Measurements from ENCODE around the gene ZDHHC13.

Gene ZDHHC13

DNA sequence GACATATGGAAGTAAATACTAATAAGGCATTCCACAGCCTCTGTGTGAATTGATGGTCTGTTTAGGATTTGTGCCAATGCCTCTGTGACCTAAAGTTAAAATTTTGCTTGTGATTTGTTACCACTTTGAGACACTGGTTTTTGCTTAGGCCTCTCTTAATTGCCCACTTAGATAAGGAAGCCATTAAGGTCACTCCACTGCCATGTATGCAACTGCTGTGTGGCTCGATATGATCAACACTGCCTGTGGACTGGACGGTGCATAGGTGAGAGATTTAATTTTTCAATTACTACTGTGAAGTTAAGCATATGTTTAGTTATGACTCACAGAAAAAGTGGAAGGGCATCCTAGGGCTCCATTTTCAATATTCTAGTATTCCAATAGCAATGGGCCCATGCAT is 47.9 kb downstream of the ZDHHC13 start:
- no peak for DNase-seq (ENCODE audit: low spot score)

DNA sequence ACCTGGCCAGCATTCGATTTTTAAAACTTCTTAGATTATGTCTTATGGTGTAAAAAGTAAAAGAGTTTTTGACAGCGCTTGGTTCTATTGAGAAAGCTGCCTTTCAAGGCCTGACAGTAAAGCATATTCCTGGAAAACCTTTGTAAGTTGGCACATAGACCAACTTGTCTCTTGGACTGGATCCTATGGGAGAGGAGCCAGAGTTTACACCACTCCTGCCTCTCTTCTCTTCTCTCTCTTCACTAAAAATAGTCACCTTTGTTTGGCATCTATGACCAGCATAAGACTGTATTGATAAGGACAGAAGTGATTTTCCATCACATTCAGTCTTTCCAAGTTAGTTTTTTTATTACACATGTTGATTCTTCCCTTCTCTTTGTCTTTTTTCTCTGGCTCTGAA is 51.1 kb downstream of the ZDHHC13 start:
- DNase-seq (ENCODE audit: low spot score) = no peak

DNA sequence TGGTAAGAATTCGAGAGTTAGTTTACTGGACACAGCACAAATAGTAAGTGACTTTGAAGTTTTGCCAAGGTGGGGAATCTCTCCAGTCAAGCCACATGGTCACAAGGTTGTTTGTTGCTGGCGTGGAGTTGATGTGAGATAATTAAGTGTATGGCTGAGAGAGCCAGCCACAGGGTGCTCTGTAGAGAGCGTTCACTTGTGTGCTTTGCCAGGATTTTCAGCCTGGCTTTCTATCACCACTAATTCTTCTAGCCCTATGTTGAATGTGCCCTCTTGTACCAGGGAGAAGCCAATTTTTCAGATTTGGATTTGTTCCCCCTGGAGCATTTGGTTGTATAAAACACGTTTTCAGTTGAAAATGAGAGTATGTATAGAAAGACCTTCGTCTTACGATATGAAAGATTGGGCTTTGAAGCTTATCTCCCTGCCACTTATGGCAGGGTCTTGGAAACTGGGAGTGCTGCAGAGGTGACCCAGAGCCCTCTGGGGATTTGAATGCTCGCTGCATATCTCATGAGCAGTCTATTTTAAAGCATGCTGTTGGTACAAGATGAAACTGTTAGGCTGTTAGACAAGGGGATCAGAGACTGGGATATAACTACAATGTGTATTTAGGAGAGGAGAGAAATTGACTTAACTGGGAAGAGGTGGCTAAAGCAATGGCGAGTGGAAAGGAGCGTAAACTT is 56.2 kb downstream of the ZDHHC13 start:
- DNase-seq (ENCODE audit: low spot score) = no peak

DNA sequence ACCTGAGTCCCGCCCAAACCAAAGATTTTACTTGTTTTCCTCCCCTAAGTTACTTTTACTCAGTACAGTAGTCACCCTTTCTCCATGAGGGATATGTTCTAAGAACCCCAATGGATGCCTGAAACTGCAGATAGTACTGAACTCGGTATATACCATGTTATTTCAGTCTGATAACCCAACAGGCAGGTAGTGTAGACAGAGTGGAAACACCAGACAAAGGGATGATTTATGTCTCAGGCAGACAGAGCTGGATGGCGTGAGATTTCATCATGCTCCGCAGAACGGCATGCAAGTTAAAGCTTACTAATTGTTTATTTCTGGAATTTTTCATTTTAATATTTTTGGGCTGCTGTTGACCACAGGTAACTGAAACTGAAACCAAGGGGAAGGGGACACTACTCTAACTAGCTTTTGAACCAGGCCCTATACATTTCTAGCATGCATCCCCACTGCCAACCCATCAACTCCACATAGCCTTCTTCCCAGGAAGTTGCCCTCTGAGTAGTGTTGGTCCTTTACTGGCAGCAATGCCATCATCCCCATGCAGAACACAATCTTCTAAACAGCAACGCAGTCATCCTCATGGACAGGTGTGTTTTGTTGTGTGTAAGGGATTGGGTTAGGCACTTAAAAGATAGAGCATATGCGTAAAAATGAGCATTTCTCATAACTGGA is 57.1 kb downstream of the ZDHHC13 start:
- DNase-seq (ENCODE audit: low spot score) = no peak

DNA sequence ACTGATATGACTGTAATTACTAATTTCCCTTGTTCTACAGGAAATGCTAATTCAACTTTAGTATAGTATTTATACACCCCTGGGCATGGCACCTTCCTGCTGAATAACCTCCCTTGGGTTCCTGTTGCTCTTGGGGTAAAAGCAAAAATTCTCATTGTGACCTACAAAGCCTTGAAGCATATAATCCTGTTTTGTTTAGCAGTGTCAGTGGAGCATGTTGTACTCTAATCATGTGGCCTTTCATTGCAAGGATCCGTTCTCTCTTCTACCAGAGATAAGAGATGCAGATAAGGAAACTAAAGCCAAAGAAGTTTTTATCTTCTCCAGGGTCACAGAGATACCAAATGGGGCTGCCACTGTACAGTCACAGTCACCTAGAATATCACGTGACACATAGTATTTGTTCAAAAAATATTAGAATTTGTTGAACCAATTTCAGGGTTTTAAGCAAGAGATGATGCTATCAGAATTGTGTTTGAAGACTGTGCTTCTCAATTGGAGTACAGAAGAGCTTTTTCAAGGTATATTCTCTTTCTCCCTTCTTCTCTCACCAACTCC is 59.7 kb downstream of the ZDHHC13 start:
- DNase-seq (ENCODE audit: low spot score) = no peak

DNA sequence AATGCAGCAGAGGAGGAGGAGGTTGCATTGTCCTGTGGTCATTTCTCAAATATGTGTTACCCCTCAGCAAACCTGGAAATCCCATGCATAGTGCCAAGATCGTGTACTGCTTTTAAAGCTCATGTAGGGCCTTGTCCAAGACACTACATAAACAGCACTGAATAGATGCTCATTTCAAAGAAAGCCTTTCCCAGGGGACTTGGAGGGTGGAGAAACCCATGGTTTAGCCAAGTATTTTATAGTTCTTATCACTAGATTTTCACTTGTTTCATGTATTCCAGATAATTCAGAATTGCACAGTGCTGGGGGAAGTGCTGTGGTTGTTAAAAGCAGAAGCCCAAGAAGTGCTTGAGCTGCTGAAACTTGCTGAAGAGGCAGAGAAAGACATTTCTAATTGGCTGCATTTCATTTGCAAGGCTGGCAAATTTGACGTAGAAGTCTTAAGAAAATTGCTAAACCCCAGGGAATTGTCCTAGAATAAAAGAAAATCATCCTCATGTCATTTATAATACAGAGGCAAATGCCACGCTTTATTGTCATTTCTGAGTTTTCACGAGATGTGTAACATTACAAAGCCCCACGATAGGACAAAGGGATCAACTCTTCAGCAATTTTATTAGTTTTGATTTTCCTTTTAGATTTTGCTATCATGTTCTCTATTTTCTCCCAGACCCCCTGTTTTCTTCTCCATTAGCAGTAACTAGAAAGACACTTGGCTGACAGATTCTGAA is 64.7 kb downstream of the ZDHHC13 start:
- no peak for DNase-seq (ENCODE audit: low spot score)

DNA sequence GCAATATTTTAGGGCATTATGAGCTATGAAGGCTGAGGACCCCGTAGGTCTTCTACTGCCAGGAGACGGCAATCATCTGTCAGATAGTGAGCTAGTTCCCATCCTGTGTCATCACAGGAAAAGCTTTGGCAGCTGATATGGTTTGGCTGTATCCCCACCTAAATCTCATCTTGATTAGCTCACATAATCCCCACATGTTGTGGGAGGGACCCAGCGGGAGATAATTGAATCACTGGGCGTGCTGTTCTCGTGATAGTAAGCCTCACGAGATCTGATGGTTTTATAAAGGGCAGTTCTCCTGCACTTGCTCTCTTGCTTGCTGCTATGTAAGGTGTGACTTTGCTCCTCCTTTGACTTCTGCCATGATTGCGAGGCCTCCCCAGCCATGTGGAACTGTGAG is 66.7 kb downstream of the ZDHHC13 start:
- no peak for DNase-seq (ENCODE audit: low spot score)

DNA sequence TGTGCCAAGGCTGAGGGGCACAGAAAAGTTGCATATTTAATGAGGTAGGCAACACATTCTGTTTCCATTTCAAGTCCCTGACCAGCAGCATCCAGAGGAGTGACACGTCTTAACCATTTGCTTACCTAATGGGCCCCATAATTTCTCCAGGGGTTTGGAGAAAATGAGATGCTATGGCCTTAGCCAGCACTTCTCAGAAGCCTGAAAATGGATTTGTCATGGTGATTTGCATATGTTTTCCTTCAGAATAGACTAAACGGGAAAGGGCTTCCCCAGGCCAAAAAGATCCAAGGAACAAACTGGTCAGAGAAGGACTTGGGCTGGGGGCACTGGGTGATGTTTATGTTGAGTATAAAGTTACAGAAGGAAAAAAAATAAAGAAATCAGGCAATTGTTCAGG is 68.1 kb downstream of the ZDHHC13 start:
- no peak for DNase-seq (ENCODE audit: low spot score)

DNA sequence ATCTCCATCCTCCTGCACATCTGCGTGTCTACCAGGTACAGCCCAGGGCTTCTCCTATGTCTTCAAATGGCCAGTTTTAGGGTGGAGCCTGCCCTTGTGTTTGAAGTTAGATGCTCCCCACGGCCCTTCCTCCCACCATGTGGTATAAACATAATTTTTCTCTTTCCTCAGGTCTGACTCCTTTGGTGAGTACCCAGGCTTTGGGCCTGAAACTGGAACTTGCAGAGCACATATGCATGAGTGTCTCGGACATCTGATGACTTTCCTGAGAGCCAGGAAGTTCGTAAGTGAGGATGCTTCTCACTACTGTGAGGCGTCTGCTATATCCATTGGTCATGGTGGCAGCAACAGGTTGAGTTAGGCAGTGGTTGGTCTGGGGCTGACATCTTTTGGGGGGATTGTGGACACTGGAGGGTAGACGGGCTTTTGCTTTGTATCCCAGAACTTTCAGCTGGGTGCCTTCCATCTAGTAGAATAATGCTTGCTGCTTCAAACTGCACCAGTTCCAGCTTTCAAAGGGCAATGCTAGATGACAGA is 68.6 kb downstream of the ZDHHC13 start:
- DNase-seq (ENCODE audit: low spot score) = no peak

DNA sequence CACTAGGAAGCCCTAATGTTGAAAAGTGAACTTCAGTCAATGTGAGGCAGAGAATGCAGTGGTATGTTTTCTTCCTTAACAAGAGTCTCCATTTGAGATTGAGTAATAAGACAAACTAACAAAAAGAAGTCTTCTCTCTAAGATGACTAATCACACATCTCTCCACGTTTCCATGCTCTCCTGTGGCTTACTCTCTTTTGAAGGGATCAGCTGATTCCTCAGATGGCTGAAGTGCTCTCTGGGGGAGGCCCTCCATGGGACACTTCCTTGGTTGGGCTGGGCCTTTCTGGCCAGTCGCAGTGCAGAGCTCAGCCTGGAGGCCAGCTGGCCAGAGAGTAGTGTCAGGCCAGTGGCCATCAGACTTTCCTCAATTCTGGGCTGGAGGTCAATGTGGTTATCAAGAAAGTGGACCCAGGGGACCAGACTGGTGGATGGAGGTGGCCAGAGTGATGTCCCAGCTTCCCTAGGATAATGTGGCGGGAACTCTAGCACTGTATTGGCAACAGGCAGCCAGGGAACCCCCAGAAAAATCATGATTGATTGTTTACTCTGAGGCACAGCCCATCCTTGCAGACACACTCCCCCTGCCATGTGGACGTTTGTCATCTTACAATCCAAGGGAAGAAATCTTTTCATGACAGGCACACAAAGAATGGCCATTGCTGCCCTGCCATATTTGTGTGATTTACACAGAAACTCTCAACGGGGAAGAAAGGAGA is 70.3 kb downstream of the ZDHHC13 start:
- no peak for DNase-seq (ENCODE audit: low spot score)

DNA sequence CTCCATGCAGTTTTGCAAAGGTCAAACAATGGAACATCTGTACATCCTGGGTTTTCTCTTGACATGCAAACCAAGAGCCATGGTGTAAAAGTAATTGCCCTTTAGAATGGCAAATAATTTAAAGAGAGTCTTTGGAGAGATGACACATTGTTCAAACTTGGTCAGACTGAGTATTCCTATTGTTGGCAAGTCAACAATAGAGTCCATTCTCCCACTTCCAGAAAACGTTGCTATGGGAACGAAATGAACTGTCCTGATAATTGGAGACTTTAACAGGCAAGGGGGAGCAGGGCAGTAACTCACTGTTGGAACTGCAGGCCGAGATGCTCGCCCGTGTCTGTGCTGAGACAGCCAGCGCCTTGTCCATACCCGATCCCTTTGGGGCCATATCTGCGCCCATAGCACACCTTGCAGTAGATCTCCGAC is 70.9 kb downstream of the ZDHHC13 start:
- DNase-seq (ENCODE audit: low spot score) = no peak

DNA sequence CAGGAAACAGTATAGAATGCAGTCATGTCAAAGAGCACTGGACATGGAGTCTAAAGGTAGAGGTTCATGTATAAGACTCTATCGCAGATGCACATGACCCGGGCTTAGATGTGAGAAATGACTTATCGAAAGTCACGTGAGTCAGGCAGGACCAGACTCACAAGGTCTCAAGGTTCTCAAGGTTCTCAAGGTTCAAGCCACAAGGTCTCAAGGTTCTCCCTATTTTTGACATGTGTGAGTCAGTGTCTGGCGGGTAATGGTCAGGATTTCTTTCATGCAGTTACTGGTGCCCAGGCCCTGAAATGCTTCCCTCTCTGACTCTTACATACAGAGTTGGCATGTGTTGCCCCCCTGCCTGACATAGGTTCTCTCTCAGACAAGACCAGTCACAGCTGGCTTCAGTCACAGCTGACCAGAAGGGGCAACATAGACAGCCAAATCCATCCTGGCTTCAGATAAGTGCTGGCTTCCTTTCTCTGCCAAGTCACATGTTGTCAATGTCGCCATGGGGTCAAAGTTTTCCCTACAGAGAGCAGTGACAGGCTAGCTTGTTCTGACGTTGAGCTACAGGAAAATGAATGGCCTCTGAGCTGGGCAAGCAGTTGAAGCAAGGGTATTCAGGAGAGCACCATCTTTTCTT is 74.7 kb downstream of the ZDHHC13 start:
- no peak for DNase-seq (ENCODE audit: low spot score)

DNA sequence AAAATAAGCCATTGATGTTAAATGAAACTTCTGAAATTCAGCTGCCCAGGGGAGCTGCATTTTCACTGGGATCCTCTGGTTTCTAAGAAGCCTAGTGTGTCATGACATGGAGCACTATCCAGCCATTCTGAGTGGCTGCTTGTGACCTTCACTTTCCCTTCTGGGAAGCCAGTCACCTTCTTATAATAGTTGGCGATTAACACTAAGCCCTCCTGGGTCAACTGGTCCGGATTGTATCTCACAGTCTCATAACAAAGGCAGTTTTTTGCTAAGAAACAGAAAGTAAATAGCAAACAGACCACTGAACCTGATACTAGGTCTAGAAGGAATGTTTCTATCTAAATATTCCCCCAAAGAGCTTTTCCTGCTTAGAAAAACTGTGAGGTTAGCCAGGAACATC is 76.9 kb downstream of the ZDHHC13 start:
- no peak for DNase-seq (ENCODE audit: low spot score)

DNA sequence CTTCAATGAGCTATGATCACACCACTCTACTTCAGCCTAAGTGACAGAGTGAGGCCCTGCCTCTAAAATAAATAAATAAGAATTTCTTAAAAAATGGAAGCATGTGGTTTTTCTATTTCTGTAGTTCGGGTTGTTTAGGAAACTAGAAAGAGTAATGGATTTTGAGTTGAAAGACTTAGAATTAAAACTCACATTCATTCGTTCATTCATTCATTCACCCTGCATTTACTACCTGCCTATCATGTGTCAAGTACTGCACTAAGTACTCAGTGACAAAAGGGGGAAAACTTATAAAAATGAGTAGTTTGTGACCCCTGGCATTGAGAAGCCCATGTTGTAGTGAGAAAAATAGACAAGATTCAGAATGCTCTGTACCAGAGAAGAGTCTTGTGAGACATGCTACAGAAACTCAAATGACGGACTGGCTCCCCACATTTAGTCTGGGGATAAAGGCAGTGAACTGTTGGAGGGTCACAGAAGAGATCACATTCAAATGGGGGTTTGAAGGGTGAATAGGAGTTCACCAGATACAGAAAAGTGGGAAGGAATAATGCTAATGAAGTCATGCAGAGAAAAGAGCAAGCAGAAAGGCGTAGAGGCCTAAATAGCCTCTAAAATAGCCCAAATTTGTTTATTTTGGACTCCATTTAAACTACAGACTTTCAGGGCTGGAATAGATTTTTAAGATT is 77.8 kb downstream of the ZDHHC13 start:
- DNase-seq (ENCODE audit: low spot score) = no peak

DNA sequence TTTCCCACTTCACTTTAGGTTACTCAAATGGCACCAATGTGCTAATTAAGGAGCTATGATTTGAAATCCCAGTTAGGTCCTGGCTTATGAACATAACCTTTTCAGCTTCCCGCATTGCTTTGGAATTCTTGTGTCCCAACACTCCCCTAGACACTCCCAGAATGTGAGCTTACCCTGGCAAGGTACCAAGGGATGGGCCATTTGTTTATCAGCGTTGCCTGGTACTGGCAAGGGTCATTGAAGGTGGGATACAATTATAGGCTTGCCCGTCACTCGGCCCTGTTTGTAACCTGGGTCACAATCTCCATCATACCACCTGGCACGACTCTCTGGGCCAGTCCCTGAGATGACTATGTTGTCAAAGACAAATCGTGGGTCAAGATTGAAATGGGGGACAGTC is 79.5 kb downstream of the ZDHHC13 start:
- DNase-seq (ENCODE audit: low spot score) = no peak

DNA sequence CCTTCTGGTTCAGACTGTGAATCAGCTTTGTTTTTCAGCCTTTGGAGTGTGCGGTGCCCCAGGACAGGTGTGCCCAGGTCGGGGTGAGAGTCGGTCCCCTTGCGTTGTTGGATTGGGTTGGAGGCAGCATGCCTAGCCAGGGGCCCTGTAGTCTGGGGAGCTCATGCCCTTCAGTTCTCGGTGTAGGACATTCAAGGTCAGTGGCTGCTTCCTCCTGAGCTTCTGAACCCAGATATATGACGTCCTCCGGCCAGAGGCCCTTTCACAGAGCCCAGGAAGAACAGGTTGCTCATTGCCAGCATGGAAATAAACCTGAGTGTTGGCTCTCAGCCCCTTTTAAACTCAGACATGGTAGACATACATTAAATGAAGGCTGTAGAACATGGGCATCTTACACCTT is 82.1 kb downstream of the ZDHHC13 start:
- DNase-seq (ENCODE audit: low spot score) = no peak

DNA sequence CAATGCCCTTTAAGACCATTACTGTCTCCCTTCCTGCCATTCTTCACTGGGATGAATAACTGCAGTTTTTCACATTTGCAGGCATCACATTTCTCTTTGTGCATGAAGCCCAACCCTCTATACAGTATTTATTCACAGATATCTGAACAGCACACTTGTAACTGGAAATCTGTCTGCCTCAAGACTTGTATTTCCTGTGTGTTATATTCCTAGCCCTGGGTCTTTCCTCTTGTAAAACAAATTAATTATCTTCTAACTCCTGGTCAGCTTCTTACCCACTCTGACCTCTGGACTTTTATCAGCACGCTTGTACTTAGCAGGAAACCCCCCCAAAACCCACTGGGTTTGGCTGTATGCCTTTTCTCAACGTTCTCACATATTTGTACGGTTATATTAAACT is 82.8 kb downstream of the ZDHHC13 start:
- no peak for DNase-seq (ENCODE audit: low spot score)

DNA sequence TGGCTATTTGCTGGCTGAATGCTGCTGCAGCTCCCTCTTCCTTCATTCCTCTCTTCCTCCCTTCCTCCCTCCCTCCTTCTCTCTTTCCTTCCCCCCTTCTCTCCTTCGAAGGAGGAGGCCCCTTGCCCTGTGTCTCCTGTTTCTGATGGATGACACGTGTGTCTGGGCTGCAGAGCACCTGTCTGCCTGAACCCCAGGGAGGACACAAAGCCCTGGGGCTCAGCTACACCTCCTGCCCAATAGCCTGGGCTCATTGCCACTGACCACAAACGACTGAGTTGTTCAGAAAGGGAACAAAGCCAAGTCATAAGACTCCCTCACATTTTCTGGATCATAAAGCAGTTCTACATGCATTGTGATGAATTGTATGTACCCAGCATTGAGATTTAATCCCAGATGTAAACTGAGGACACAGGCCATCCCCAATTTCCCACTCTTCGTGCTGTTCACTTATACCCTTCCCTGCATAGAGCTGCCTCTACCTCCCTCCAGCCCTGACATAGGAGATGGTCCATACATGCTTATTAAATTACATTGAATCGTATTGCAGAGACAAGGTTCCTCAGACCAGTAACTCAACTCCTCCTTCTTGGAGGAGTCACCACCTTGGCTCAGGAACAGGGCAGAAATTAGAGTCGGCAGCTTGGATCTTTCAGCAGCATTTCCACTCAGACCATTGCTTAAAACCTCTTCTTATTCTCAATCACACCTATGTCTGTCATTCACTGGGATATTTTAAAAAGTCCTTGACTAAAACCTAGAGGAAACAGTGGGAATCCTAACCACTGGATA is 83.6 kb downstream of the ZDHHC13 start:
- DNase-seq (ENCODE audit: low spot score) = no peak

DNA sequence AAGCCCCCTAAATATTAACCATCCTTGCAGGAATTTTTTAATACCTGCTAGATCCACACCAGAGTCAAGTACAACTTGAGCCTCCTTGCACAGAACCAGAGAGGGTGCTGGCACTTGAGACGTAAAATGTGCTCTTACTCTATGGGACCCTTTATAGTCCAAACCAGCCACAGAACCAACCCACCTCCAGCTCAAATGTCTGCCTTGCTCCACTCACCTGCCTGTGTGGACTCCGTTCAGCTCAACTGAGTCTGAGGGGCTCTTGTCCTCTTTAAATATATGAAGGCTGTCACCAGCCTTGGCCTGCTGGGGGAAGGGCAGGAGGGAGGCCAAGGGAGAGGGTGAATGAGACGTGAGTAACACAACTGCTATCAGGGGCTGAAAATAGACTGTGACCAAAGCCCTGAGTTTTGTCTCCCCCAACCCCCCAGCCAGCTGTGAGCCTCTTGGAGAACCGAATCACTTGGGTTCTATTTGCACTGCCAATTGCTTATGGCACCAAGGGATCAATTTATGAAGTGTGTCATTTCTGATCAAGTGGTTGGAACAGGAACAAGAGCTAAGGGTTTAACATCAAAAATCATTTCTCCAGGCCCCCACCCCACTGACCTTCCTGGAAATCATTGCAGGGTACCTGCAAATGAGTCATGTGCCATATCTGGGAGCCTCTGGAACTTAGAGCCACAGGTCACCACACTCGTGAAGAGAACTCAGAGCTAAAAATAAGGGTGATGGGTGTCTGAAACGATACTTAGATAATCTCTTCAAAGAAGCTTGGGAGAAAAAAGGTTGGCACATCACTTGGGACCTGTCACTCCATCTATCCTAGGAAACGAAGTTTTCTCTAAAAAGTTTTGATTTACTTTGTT is 85.0 kb downstream of the ZDHHC13 start, which contains the start of gene CSRP3:
Gene CSRP3 (minus strand): TSS at position 247 of the 869 bp plus-strand sequence. CDS start 9,535 bp downstream, outside the sequence.
- DNase-seq (ENCODE audit: low spot score) = no peak
